ENCODE data around the gene DNLZ. TPM values are rescaled to one million over a fixed set of nuclear protein-coding genes. Genes with fewer than 3 reads are reported as not detected.

Gene DNLZ
- total and polyA plus RNA-seq, 10 donors = 15.8 to 29.8 (median 22.3) TPM

DNA sequence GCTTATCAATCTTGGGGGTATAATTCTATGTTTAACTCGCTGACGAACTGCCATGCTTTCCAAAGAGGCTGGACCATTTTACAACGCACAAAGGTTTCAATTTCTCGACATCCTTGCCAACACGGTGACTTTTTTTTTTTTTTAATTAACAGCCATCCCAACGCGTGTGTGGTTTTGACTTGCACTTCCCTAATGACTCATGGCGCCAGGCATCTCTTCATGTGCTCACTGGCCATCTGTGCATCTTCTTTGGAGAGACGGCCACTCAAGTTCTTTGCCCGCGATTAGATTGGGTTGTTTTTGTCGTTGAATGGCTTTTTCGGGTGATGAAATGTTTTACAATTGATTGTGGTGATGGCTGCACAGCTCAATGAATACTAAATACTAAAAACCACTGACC, 22.5 kb upstream of the DNLZ start:
- no peaks in the 10 kb centered on the region for H3K9me3 ChIP-seq
- TF ChIP-seq POLR2AphosphoS5 (IDR thresholded peaks at IDR 0.05) (no peak), POLR2A (IDR thresholded peaks at IDR 0.05) (no peak), CTCF (IDR thresholded peaks at IDR 0.05 in 8 of 11, conservative IDR thresholded peaks at IDR 0.05 in 3 of 11) (no peak)
- intact Hi-C loops (cut with DNase I; ENCODE audit: low total_unique reads) = no loop called here
- 68 to 88% (median 75%) methylated on average over 13 of the region's 13 CpGs for WGBS, 5 donors
- no peaks in the 10 kb centered on the region for H3K4me1 ChIP-seq
- DNase-seq = no peak
- peaks cover 0 to 100% (median 75%) of the 10 kb centered on the region in 6 donors for H3K36me3 ChIP-seq
- no peak overlapping the region for H3K4me3 ChIP-seq
- H3K27me3 ChIP-seq (replicated peaks in 1 of 7) = no peaks in the 10 kb centered on the region
- no peak overlapping the region for H3K27ac ChIP-seq

GRCh38 chr9:136385015-136385414, 21.5 kb upstream of the DNLZ start:
- no peak overlapping the region for H3K4me3 ChIP-seq
- no peak for DNase-seq
- H3K4me1 ChIP-seq = no peaks in the 10 kb centered on the region
- H3K27ac ChIP-seq = no peak overlapping the region
- H3K9me3 ChIP-seq = no peaks in the 10 kb centered on the region
- 71 to 84% (median 72%) methylated on average over 11 of the region's 11 CpGs for WGBS, 5 donors
- no peaks in the 10 kb centered on the region for H3K27me3 ChIP-seq (replicated peaks in 1 of 7)
- TF ChIP-seq CTCF (IDR thresholded peaks at IDR 0.05 in 8 of 11, conservative IDR thresholded peaks at IDR 0.05 in 3 of 11) (no peak), POLR2A (IDR thresholded peaks at IDR 0.05) (no peak), POLR2AphosphoS5 (IDR thresholded peaks at IDR 0.05) (no peak)
- intact Hi-C loops (cut with DNase I; ENCODE audit: low total_unique reads) = no loop called here
- H3K36me3 ChIP-seq = peaks cover 0 to 100% (median 82%) of the 10 kb centered on the region in 6 donors

- Histone ChIP-seq H3K36me3 (peaks cover 0 to 100% (median 82%) of the 10 kb centered on the region in 6 donors), H3K27ac (no peak overlapping the region), H3K9me3 (no peaks in the 10 kb centered on the region), H3K27me3 (replicated peaks in 1 of 7) (no peaks in the 10 kb centered on the region), H3K4me1 (no peaks in the 10 kb centered on the region), H3K4me3 (no peak overlapping the region)
- 95 to 97% (median 96%) methylated on average over 15 to 20 of the region's 20 CpGs for WGBS, 5 donors
- intact Hi-C loops (cut with DNase I; ENCODE audit: low total_unique reads) = no loop called here
- TF ChIP-seq POLR2AphosphoS5 (IDR thresholded peaks at IDR 0.05) = no peak
- no peak for TF ChIP-seq CTCF (IDR thresholded peaks at IDR 0.05 in 8 of 11, conservative IDR thresholded peaks at IDR 0.05 in 3 of 11)
- TF ChIP-seq POLR2A (IDR thresholded peaks at IDR 0.05) = no peak
- no peak for DNase-seq
These were observed 19.9 kb upstream of the DNLZ start for GRCh38 chr9:136383436-136383835.

DNA sequence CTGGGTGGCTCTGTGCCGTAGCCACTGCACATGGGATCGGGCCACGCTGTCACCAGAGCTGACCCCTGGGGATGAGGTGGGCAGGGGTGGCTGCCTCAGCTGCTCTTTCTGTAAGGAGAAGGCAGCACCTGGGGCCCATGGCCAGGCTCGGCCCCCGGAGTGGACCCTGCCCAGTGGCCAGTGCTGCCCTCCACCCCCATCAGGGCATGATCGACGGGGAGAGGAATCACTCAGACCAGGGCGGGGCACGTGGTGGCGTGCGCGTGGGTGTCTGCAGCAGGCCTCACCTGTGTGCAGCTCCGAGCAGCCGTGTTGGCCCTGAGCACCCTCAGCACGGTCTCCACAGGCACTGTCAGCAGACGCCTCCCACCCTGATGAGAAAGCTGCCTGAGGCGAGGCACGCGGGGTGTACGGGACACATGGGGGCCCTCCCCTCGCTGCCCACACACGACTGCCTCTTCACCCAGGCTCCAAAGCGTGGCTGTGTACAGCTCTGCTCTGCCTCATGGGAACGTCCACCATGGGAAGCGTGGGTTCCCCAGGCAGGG, 18.5 kb upstream of the DNLZ start:
- 90 to 95% (median 93%) methylated on average over 4 to 25 of the region's 25 CpGs for WGBS, 5 donors
- intact Hi-C loops (cut with DNase I; ENCODE audit: low total_unique reads) = no loop called here
- no peak overlapping the region for H3K4me3 ChIP-seq
- no peaks in the 10 kb centered on the region for H3K27me3 ChIP-seq (replicated peaks in 1 of 7)
- H3K36me3 ChIP-seq = peaks cover 0 to 95% (median 72%) of the 10 kb centered on the region in 6 donors
- H3K27ac ChIP-seq = no peak overlapping the region
- DNase-seq = no peak
- TF ChIP-seq POLR2AphosphoS5 (IDR thresholded peaks at IDR 0.05) = no peak
- TF ChIP-seq CTCF (IDR thresholded peaks at IDR 0.05 in 8 of 11, conservative IDR thresholded peaks at IDR 0.05 in 3 of 11) = no peak
- no peak for TF ChIP-seq POLR2A (IDR thresholded peaks at IDR 0.05)
- no peaks in the 10 kb centered on the region for H3K9me3 ChIP-seq
- peaks cover 0 to 5% (median 2%) of the 10 kb centered on the region in 6 donors for H3K4me1 ChIP-seq

Measured in spleen (tissue), 11 donors.